Panc1 (cell line): ENCODE measurements around the gene TRAM2.

Experiments used
- POLR2AphosphoS5 ChIP-seq: IDR thresholded peaks from 2 replicates; pipeline ENCODE4 v1.6.1; 2012; ENCODE audit warnings: mild to moderate bottlenecking, low read depth, low read length, moderate library complexity
- SIN3A ChIP-seq: IDR thresholded peaks from 2 replicates; pipeline ENCODE4 v1.6.1; 2012; ENCODE audit warnings: low read depth, mild to moderate bottlenecking, low read length, moderate library complexity, borderline replicate concordance; ENCODE audit not compliant: insufficient read depth
- TCF7L2 ChIP-seq: IDR thresholded peaks from 2 replicates; pipeline ENCODE4 v1.6.1; 2011; ENCODE audit warnings: mild to moderate bottlenecking, low read depth, low read length, inconsistent platforms
- TF ChIP-seq, protein P1 (sequence below), 2 experiments: IDR thresholded peaks; 2 replicates each; pipeline ENCODE4 v1.6.1; 2011 to 2012; ENCODE audit warnings: low read depth in 2 of 2, control low read depth in 1 of 2, low read length in 1 of 2, mild to moderate bottlenecking in 1 of 2, moderate library complexity in 1 of 2; ENCODE audit not compliant: insufficient read depth in 1 of 2
- TF ChIP-seq, protein P2 (sequence below): fragments of 450-650 bp; IDR thresholded peaks from 2 replicates; pipeline ENCODE4 v1.5.1; 2017; ENCODE audit warnings: mild to moderate bottlenecking

DNA sequence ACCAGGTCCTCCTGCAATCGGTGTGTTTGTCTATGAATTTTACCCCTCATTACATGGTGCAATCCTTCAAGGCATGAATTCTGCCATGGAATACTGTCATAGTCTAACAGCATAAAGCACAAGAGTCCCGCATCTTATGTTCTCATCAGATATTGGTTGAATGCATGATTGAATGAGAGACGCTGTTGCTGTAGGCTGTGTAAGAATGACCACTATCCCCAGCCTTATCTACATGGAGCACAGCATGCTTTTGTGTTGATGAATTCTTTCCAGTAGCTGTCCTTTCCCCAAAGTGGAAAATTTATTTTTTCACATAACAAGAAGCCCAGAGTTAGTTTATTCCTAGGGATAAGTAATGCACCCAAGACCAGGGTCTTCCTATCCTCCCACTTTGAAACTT is 5.6 kb upstream of the TRAM2 start:
- TF ChIP-seq, protein P1, sequence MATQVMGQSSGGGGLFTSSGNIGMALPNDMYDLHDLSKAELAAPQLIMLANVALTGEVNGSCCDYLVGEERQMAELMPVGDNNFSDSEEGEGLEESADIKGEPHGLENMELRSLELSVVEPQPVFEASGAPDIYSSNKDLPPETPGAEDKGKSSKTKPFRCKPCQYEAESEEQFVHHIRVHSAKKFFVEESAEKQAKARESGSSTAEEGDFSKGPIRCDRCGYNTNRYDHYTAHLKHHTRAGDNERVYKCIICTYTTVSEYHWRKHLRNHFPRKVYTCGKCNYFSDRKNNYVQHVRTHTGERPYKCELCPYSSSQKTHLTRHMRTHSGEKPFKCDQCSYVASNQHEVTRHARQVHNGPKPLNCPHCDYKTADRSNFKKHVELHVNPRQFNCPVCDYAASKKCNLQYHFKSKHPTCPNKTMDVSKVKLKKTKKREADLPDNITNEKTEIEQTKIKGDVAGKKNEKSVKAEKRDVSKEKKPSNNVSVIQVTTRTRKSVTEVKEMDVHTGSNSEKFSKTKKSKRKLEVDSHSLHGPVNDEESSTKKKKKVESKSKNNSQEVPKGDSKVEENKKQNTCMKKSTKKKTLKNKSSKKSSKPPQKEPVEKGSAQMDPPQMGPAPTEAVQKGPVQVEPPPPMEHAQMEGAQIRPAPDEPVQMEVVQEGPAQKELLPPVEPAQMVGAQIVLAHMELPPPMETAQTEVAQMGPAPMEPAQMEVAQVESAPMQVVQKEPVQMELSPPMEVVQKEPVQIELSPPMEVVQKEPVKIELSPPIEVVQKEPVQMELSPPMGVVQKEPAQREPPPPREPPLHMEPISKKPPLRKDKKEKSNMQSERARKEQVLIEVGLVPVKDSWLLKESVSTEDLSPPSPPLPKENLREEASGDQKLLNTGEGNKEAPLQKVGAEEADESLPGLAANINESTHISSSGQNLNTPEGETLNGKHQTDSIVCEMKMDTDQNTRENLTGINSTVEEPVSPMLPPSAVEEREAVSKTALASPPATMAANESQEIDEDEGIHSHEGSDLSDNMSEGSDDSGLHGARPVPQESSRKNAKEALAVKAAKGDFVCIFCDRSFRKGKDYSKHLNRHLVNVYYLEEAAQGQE (IDR thresholded peaks at IDR 0.05; ENCODE audit: insufficient read depth in 1 of 2, low read depth in 2 of 2, low read length in 1 of 2), result no peak
- TF ChIP-seq, protein P2, sequence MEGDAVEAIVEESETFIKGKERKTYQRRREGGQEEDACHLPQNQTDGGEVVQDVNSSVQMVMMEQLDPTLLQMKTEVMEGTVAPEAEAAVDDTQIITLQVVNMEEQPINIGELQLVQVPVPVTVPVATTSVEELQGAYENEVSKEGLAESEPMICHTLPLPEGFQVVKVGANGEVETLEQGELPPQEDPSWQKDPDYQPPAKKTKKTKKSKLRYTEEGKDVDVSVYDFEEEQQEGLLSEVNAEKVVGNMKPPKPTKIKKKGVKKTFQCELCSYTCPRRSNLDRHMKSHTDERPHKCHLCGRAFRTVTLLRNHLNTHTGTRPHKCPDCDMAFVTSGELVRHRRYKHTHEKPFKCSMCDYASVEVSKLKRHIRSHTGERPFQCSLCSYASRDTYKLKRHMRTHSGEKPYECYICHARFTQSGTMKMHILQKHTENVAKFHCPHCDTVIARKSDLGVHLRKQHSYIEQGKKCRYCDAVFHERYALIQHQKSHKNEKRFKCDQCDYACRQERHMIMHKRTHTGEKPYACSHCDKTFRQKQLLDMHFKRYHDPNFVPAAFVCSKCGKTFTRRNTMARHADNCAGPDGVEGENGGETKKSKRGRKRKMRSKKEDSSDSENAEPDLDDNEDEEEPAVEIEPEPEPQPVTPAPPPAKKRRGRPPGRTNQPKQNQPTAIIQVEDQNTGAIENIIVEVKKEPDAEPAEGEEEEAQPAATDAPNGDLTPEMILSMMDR, result no peak
- no peak for TF ChIP-seq POLR2AphosphoS5
- TF ChIP-seq TCF7L2, result no peak
- TF ChIP-seq SIN3A, result no peak
